NCI-H345 (cell line): ENCODE measurements around the gene PALLD.

Experiments
- DNase-seq: peaks from one replicate; lab custom pipeline; 2025; lab: John Stamatoyannopoulos, UW

PALLD gene

DNA sequence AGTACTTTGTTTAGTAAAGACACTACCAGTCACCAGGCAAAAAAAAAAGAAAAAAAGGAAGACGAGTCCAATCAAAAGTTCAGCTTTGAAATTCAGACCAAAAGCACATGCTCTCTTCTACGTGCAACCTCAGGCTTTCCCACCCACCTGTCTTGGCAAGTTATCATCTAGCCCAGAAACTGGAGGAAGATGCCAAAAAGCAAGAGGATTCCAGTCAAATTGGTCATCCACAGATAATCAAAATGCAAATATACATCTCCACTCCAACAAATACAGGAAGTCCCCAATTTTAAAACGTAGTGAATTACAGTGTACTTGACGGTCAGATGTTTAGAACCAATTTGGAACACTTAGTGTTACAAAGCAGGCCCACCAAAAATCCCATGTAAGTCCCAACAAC, 96.5 kb downstream of the PALLD start:
- DNase-seq = no peak

DNA sequence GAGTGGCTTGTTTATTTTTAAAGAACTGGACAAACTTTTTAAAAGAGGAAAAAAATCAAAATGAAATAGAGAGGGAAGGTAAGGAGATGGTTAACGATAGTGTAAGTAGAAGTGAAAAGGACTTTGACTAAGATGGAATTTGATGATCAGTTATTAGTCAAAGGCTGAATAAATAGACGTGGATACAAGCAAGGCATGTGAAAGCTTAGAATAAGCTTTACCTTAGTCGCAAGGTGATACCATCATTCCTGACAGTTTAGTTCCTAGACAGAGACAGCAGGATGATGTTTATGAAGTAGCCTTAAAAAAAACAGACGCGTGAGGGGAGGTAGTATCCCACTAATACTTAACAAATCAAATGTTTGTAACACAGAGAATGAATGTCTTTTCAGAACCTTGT, 97.3 kb downstream of the PALLD start:
- no peak for DNase-seq

DNA sequence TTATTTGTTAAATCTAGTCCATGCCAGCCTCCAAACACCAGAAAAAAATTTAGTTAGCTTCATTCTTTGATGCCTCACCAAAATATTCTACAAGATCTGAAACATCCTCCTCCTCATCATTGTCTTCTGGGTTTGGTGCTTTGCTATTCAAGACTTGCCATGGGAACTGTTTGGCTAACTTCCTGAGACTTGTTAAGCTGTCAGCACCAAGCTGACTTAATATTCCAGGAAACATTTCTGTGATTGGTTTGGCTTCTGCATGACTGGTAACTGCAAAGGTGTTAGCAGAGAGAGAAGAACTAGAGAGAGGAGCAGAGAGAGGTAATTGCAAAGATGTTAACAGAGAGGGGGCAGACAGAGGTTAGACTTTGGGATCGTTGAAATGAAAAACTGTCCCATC, 101.3 kb downstream of the PALLD start:
- DNase-seq = no peak

DNA sequence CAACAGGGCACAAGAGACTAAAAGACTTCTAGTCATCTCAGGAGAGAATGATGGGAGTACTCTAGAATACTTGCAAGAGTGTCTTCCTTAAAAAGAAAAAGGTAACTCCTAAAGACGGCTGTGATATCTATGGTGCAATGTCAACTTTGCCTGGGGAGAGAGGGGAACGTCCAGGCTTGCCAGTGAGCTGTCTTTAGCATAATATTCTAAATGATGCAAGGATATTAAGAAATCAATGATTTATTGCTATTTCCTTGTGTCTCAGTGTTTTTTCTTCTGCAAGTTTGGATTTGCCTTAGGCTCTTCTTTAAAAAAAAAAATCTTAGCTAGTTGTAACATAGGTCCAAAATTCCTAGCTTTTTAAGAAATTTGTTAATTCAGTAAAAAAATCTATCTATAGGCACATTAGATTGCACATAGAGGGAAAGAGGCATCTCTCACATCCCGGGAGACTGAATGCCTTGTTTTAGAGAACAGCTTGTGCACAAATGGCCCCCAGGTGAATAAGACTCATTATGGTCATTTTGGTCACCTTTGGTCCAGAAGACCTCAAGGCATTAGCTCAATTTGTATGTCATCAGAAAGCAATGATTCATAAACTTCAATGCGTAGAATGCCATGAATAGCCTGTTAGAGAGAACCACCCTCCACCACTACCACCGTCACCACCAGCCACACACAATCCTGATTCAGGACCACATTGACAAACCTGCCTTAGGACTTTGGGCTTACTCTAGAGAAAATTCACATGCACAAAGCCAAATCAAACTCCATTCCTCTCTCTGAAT, 104.1 kb downstream of the PALLD start:
- DNase-seq = no peak

DNA sequence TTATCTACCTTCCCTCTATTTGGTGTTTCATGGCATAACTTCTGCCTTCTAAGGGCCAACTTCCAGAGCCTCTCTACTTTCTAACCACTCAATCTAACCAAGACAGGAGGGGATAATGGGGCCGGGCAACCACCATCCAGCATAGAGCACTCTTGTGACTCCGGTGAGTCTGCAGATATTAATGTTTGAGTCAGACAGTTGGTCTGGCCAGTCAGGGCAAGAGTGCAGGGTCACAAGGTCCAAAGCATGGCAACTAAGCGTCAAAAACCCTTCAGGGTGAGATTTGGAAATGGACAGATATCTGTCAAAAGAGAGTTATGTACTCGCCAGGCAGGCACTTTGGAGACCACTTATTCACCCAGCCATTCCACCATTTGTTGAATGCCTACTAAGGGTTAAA, 105.0 kb downstream of the PALLD start:
- no peak for DNase-seq

DNA sequence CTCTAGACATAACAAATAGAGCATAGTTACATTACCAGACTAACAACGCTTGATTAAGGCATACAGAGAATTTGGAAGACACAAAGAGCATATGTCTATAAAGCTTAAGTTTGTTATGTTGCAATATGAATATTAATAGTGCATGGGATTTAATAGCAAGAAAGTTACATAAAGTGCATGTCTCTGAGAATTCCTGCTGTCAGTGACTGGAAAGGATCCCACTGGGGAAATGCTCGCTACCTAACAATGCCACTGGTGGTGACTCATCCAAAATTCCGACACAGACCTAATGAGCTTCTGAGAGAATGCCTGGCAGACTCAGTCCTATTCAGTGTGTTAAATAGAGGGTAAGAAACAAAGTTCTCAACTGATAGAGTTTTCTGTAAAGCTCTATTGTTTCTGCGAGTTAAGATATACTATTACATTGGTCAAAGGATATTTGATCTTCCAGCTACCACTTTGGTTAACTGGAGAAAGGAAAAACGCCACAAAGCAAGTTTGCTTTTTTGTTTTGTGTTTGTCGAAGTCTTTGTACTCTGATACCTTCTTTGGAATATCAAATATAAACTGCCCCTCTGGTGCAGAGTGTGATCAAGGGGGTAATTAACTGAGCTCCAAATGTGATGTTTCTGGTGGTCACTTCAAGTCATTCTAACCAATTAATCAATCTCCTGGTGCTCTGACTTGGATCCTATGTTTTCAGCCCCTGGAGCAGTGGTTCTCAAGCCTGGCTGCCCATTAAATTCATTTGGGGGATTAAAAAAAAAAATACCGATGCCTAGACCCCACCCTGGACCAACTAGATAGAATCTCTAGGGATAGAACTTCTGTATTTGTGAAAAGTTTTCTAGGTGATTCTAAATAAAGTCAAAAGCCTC, 107.9 kb downstream of the PALLD start:
- no peak for DNase-seq

DNA sequence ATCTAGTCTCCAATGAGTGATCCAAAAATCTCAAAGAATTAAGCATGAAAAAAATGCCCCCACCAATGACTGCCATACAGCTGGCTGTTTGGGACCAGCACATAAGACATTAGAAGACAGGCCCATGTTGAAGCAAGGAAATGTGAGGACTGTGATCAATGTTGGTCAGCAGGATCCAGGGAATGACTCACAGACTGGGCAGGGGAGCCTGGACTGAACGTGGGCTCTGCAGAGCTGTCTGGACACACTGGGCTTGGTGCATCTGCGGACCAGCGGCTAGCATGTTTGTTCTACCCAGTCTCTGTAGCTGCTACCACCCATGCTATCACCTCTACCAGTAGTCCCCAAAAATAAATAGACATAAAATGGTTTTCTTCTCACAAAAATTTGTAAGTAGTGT, 108.6 kb downstream of the PALLD start:
- DNase-seq = no peak

DNA sequence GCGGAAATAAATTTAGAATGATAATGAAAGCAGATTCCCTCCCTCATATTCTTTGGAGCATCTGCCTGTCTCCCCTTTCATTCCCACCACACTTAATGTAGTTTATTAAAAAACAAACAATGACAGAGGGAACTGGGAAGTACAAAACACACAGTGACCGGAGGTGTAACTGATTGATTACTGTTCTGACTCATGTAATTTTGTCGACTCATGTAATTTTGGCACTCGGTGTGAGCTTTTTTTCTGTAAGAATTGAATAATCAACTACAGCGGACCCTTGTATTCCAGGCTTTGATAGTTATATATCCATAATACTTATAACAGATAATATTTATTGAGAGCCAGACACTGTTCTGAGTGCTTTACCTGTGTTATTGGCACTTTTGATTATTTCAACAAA, 110.4 kb downstream of the PALLD start:
- no peak for DNase-seq

DNA sequence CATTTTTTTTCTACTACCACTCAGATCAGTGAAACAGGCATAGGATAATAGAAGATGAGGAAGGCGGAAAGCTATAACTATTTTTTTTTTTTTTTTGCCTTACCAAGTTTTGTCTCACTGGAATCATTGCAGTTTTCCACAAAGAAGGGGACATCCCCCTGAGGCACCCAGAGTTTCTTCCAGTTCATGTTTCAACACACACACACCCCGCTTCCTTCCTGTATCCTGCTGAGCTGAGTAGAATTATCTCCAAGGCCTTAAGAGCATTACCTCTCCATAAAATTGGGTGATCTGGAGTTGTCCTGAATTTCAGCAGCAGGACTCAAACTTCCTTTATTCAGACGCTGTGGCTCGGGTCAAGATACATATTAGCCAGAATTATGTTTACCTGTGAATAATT, 111.9 kb downstream of the PALLD start:
- DNase-seq = no peak

DNA sequence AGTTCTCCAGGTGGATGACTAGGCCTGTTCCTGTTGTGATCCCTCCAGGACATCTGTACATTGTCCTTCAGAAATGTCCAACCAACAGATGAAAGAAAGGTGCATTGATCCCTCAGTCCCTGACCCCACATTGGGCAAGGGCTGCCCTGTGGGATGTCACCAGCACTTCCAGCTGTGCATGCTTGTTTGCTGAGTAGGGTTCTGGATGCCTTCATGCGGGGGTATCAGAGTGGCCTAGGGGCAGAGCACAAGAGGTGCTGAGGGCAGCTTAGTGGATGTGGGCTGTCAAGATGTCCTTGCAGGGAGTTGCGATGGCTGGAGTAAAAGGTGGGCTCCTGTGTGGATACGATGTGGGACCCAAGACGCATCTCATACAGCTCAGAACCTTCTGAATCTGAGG, 112.5 kb downstream of the PALLD start:
- no peak for DNase-seq

DNA sequence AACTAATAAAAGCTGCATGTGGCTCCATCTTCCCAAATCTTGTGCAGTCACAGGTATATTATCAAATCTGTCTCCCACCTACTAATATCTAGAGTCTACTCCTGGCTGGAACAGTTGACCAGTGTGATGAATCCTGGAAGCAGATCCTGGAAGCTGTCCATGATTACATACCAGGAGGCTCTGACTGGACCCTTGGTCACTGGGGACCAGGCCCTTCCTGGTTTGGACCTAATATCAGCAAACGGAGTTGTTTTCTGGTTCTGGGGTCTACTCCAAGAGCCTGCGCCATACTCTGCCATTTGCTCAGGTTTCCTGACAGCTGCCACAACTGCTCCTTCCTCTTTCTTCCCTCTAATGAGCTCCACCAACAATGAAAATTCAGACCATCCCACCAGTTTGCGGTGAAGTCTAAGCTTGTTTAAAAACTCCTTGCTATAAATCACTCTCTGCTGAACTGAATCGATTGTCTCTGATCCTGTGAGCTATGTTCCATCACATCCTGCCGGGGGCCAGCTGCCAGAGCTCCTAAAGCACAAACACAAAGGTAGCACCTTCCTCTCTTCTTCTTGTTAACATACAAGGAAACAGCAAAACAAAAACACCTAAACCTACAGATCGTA, 114.2 kb downstream of the PALLD start:
- DNase-seq = no peak

DNA sequence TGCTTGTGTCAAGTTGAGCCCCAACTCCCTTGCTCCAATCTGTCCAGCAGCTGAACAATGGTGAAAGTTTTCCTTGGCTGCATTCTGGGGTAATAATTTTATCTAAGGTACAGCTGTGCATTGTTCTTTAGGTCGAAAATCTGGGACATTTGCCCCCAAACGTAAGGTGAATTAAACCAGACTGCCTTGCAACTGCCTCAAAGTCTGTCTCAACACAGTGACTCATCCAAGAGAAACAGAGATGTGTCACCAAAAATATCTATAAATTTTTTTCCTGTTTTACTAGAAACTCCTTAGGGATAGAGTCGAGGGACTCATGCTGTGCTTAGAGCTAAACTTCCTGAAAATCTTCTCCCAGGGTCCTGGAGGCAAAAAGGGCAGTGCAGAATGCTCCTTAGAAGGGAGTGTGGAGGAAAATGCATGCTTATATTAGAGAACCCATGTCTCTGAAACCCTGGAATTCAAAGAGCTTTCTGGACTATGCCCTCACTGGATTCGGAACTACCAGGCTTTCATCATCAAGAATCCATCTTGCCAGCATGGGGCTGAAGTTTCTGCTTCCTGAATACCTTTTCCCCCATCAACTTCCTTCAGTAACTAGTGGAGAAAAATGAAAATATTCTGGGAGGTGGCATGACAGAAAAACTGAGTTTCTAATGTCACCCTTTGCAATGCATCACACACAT, 115.7 kb downstream of the PALLD start:
- DNase-seq = no peak

DNA sequence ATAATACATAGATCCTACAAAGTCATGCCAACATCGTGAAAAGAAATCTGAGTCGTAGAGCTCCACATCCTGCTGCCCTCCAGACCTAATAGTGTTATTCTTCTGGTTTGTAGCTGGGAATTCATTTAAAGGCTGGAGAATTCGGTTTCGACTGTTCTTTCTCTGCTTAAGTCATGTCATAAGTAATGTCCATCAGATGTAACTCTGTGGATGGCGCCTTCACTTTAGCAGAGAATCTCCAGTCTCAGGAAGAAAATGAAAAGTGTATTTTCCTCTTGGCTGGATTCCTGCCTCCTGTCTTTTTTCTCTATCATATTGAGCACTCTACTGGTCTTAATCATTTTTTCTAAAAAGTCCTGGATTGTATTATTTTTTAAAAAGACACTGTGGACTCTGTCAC, 117.0 kb downstream of the PALLD start:
- DNase-seq = no peak

DNA sequence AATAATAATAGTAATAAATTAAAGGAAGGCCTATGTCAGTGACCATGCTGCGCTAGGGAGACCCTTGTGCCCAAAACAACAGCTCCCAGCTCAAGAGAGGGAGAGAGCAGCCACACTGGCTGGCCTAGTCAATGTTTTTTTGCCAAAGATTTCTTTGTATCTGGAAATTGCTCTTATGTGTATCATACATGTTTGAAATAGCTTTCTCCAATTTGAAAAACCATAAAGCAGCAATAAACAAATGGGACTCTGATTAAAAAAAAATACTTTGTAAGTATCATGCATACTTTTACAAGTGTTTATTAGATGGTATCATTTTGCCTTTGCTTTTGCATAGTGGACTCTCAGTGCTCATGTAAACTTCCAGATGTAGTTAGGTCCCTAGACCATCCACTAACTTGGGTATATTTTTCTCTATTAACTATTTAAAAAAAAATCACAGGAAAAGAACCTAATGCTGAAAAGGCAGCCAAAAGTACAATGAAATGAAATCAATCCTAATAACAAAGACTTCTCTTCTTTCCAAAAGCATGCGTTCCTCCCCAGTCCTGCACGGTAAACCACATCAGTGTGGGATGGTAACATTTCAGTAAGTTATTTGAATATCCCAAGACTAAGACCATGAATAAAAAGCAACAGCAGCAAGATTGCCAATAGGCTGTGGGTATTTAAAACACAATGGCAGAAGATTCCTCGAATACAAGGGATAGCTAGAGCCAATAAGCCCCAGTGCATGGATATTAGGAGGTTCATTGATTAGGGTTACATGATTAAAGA, 117.6 kb downstream of the PALLD start:
- no peak for DNase-seq

DNA sequence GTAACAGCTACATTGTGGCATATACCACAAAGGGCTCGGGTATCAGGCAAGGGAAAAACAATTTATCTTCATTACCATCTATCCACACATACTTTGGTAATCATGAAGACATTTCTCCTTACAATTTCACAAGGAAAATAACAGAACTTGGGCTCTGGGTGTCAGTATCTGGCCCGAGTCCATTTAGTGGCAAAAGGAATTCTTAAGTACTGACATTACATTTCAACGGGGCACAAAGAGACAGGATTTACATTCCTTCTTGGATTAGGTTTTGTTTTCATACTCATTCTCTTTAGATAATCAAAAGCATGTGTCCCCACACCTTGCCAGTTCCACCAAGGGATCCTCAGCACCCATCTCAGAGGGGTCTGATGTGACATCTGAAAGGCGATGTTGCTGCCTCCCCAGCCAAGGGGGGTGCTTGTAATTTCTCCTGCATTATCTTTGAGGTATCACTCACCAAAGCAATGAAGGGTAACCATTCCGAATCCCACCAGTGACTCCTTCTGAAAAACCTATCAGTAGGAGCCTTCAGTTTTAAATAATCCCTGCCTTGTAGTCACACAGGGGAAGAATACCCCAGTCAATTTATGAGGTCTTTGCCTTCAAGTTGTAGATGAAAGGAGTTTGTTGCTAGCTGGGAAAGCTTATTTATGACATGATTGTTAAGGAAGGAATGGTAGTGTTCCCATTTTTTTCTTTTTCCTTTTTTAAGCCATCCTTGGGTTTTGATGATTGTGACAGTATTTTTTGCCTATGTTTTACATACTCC, 118.6 kb downstream of the PALLD start:
- no peak for DNase-seq

DNA sequence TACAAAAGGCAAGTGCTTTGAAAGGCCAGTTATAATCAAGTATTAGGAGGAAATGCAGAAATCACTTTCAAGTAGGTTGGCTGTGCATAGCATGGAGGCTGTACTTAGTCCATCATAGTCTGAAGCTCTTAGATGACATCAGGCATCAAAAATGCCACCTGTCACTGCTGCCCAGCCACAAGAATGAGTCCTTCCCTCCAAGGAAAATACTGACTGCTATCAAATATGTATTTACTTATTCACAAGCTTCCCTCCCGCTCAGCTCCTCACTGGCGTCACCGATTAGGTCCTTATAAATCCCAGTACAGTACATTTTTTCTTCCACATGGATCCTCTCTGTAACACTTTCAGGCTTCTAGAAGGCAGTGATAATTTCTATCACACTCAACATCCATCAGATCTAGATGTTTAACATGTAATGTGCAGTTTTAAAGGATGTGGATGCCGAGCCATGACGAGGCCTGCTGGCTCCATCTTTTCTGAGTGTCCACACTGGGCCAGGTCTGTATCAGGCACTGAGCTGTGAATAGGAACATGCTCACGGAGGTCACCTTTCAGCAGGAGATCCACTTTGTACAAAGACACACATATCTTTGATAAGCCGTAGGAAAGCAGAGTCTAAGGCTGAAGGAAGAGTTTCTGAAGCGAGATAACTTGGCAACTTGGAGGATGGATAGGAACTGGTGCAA, 121.9 kb downstream of the PALLD start:
- DNase-seq = no peak

DNA sequence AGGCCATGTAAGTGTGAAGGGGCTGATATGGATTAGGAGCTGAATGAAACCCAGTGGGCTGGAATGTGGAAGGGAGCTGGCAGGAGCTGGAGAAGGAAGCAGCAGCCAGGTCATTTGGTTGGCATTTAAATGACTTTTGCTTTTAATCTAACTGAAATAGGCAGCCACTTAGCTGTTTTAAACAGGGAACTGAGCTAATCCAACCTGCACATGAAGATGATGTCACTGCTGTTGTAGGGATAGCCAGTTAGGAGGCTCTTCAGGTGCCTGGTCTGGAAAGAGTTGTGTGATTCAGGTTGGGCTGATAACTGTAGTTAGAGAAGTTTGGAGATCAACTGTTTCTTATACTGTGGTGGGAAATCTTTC, 122.4 kb downstream of the PALLD start:
- no peak for DNase-seq

DNA sequence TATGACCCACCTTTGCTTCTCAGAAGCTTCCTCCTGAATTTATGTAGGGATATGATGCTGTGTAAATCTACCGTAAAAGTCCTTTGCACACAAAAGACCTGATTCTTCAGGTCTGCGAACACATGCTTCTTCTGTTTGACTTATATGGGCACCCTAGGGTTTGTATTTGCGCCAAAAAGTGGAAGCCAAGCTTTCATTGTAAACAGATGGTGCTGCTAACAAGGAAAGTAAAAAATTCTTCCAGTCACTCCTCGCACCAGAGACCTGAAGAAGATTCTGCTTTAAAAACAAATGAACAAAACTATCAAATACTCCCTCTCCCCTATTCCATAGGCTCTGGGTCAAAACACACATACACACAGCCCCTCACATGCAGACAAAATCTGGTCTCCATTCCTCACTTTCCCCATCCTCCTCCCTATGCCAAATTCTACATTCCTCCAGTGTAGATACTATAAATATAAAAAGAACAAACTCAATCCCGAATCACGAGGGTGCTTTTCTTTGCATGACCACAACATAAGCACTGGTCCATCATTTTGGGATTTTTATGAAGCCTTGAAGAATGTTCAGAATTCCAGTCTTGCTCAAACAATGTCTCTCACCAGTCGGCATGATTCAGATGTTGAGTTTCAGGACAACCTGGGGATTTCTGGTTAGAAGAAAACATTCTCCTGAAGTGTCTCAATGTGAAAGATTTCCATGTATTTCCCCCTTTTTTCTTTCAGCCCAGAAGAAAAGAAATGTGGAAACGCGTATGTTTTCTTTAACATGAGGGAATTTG, 125.1 kb downstream of the PALLD start:
- no peak for DNase-seq

DNA sequence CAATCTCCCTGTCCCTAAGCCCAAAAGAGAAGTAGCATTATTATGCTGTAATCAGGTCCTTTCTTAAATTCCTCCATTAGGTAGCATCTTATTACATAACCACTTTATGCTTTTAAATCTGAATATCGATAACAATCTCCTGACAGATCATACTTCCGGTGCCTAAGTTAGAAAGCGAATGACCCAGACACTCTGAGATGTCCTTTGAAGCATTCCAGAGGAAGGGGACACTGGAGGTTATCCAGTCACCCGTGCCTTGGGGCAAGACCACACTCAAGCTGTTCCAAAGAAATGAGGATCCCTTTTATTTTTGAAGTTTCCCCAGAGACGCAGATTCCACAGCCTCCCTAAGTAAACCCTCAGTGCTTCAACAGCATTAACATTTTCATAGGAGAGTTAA, 125.7 kb downstream of the PALLD start:
- DNase-seq = no peak

DNA sequence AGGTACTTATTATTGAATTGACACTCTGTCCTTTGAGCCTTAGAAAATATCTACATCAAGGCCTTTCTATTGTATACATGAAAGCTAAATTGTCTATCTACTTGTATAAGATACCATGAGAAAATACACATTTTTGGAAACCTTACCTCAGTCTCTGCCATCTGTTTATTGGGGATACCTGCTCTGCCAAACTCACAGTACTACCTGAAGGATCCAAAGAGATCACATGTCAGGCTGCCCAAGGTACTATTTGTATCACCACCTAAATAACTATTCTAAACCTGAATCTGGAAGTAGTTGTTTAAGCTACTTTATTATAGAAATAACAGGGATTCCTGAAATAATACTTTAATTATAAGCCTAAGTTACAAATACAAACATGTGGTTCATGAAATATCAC, 126.2 kb downstream of the PALLD start:
- DNase-seq = no peak
